CD4-positive, alpha-beta T cell treated with Interleukin-15 for 4 hours (primary cell): Measurements from ENCODE around the gene C1S.
"Not testable (repeated sequence)": the region's sequence is repeated elsewhere in the genome, so short reads cannot be mapped to it uniquely, and the experiment has no call there.

Source experiments
- DNase-seq: peaks from one replicate; pipeline ENCODE4 v3.0.0-alpha.2; 2020; ENCODE audit warnings: low spot score

Gene C1S

GRCh38 chr12:7046383-7047105 is 14.0 kb upstream of the C1S start:
- no peak for DNase-seq

- no peak for DNase-seq
These were observed 13.2 kb upstream of the C1S start for GRCh38 chr12:7047306-7047705.

- DNase-seq, result not testable (repeated sequence)
These were observed 11.0 kb upstream of the C1S start for GRCh38 chr12:7049445-7049951.

- DNase-seq, result not testable (repeated sequence)
These were observed 10.5 kb upstream of the C1S start for GRCh38 chr12:7049973-7050372.

GRCh38 chr12:7054925-7055324 is 5.6 kb upstream of the C1S start:
- DNase-seq, result no peak

- not testable (repeated sequence) for DNase-seq
These were observed 4.8 kb upstream of the C1S start for GRCh38 chr12:7055736-7056135.

- no peak for DNase-seq
These were observed 2.2 kb upstream of the C1S start for GRCh38 chr12:7058163-7058845.

- no peak for DNase-seq
These were observed 1.6 kb upstream of the C1S start for GRCh38 chr12:7058850-7059395.

- no peak for DNase-seq
These were observed 738 bp upstream of the C1S start for GRCh38 chr12:7059780-7060179.

- DNase-seq, result no peak
These were observed 620 bp downstream of the C1S start for GRCh38 chr12:7061138-7061537.

GRCh38 chr12:7061596-7061995 is 1.1 kb downstream of the C1S start:
- DNase-seq, result no peak

- no peak for DNase-seq
These were observed 4.0 kb downstream of the C1S start for GRCh38 chr12:7064516-7064915.

- no peak for DNase-seq
These were observed 4.6 kb downstream of the C1S start for GRCh38 chr12:7065073-7065623.

- no peak for DNase-seq
These were observed 6.1 kb downstream of the C1S start for GRCh38 chr12:7066596-7066995.

GRCh38 chr12:7067096-7067495 is 6.6 kb downstream of the C1S start:
- DNase-seq, result no peak

GRCh38 chr12:7068240-7068993 is 7.9 kb downstream of the C1S start:
- no peak for DNase-seq

GRCh38 chr12:7068994-7069346 is 8.5 kb downstream of the C1S start:
- no peak for DNase-seq

GRCh38 chr12:7069386-7069785 is 8.9 kb downstream of the C1S start:
- DNase-seq, result no peak

GRCh38 chr12:7072035-7072434 is 11.5 kb downstream of the C1S start:
- no peak for DNase-seq

- no peak for DNase-seq
These were observed 12.0 kb downstream of the C1S start for GRCh38 chr12:7072554-7072953.

- DNase-seq, result no peak
These were observed 13.4 kb downstream of the C1S start for GRCh38 chr12:7073946-7074345.

- DNase-seq, result no peak
These were observed 15.0 kb downstream of the C1S start for GRCh38 chr12:7075518-7075917.
